K562 (cell line): ENCODE data around the gene MET. TPM values are rescaled to one million over a fixed set of nuclear protein-coding genes. Genes with fewer than 3 reads are reported as not detected.

Experiments
- ATAC-seq: fragments of 200-7000 bp; cut with Tn5 transposase; 3 replicates; pipeline ENCODE4 v1.9.1; 2020; ENCODE audit warnings: moderate library complexity
- BruUV-seq: library from RNA; stranded (reverse); fragments of 400-500 nt; replicated peaks from 2 replicates; lab custom pipeline; 2021; lab: Mats Ljungman, UMichigan
- CTCF ChIA-PET: fragments of 300-600 bp; formaldehyde crosslinking; extraction: SDS; loops from one replicate; lab custom pipeline; 2021; ENCODE audit warnings: low intra/inter-chr PET ratio; lab: Yijun Ruan, JAX
- POLR2A ChIA-PET: fragments of 300-600, 350-650 bp; sonication (Branson Sonifier 250); formaldehyde crosslinking; extraction: SDS; loops from one replicate; lab custom pipeline; 2021; ENCODE audit warnings: antibody characterized with exemption, inconsistent platforms; lab: Yijun Ruan, JAX
- DNase-seq, 4 experiments: peaks; one replicate each; pipeline versions ENCODE4 v3.0.0 to v3.0.0-alpha.2; 2011 to 2018; ENCODE audit warnings: low spot score in 3 of 4, mixed read lengths in 3 of 4; ENCODE audit errors: extremely low read depth in 1 of 4
- FAIRE-seq: peaks from 2 replicates; lab custom pipeline; 2011; peaks lifted over from hg19 to GRCh38; lab: Jason Lieb, UNC
- H2AFZ ChIP-seq: 2 replicates; pipeline ENCODE4 v1.6.0; 2011; ENCODE audit warnings: low read depth, low read length, control low read depth, inconsistent platforms
- H3K27ac ChIP-seq: fragments of 200-600 bp; 3 replicates; pipeline ENCODE4 v1.8.0; 2011; ENCODE audit warnings: low read depth, mild to moderate bottlenecking, control low read depth, inconsistent platforms, low read length, moderate library complexity, mixed read lengths; ENCODE audit errors: extremely low read depth
- H3K27me3 ChIP-seq, 2 experiments: fragments of 300-600 bp in 1 of 2; 2 replicates in 1 of 2; 3 replicates in 1 of 2; pipeline versions ENCODE4 v1.6.0 to v1.8.0; 2011; ENCODE audit warnings: inconsistent platforms in 2 of 2, low read length in 2 of 2, mild to moderate bottlenecking in 1 of 2, mixed read lengths in 1 of 2, moderate library complexity in 1 of 2; ENCODE audit not compliant: control insufficient read depth in 2 of 2, insufficient read depth in 2 of 2
- H3K36me3 ChIP-seq: fragments of 300-600 bp; 3 replicates; pipeline ENCODE4 v1.8.0; 2011; ENCODE audit warnings: mild to moderate bottlenecking, low read length, inconsistent platforms; ENCODE audit not compliant: control insufficient read depth, insufficient read depth
- H3K4me1 ChIP-seq, 2 experiments: fragments of 200-600 bp in 1 of 2; replicated peaks in 1 of 2; 2 replicates in 1 of 2; 3 replicates in 1 of 2; pipeline versions ENCODE4 v1.5.1 to v1.8.0; 2011; ENCODE audit warnings: inconsistent platforms in 2 of 2, low read length in 2 of 2, mild to moderate bottlenecking in 1 of 2, mixed read lengths in 1 of 2, moderate library complexity in 1 of 2; ENCODE audit not compliant: control insufficient read depth in 2 of 2, insufficient read depth in 2 of 2
- H3K4me2 ChIP-seq: 2 replicates; pipeline ENCODE4 v1.6.1; 2011; ENCODE audit warnings: low read length, control low read depth, inconsistent platforms, mixed read lengths; ENCODE audit not compliant: insufficient read depth
- H3K4me3 ChIP-seq: fragments of 200-600 bp; sonication (generic), shearing (Covaris generic); 2 replicates; pipeline ENCODE4 v1.5.1; 2016; ENCODE audit warnings: control low read depth, inconsistent platforms
- H3K79me2 ChIP-seq: fragments of 200-600 bp; 3 replicates; pipeline ENCODE4 v1.8.0; 2011; ENCODE audit warnings: low read length, inconsistent platforms; ENCODE audit not compliant: control insufficient read depth, insufficient read depth
- H3K9ac ChIP-seq, 2 experiments: 2 replicates each; pipeline versions ENCODE4 v1.6.0 to v1.6.1; 2011; ENCODE audit warnings: low read depth in 2 of 2, low read length in 2 of 2, control low read depth in 1 of 2, inconsistent platforms in 1 of 2, mild to moderate bottlenecking in 1 of 2, mixed read lengths in 1 of 2; ENCODE audit not compliant: insufficient read depth in 1 of 2
- H3K9me1 ChIP-seq: one replicate; pipeline ENCODE4 v1.6.0; 2011; ENCODE audit warnings: inconsistent platforms, mild to moderate bottlenecking, low read length, moderate library complexity; ENCODE audit not compliant: control insufficient read depth, insufficient read depth
- H3K9me3 ChIP-seq: replicated peaks from 2 replicates; pipeline ENCODE4 v1.5.1; 2011; ENCODE audit warnings: low read depth, low read length, inconsistent platforms; ENCODE audit not compliant: control insufficient read depth, insufficient read depth
- H4K20me1 ChIP-seq: replicated peaks from 2 replicates; pipeline ENCODE4 v1.6.1; 2011; ENCODE audit warnings: low read length, inconsistent platforms, mixed read lengths; ENCODE audit not compliant: control insufficient read depth, insufficient read depth
- CREBBP ChIP-seq: IDR thresholded peaks from one replicate; pipeline ENCODE4 v1.6.1; 2012; ENCODE audit warnings: low read depth, mild to moderate bottlenecking, control low read depth, inconsistent platforms, low read length
- ETV1 ChIP-seq: fragments of 450-650 bp; conservative IDR thresholded peaks from 2 replicates; pipeline ENCODE4 v1.6.1; 2016; ENCODE audit warnings: missing genetic modification characterization, control low read depth, low read depth, missing compliant biosample characterization
- MXI1 ChIP-seq: IDR thresholded peaks from 2 replicates; pipeline ENCODE4 v1.6.1; 2011; ENCODE audit warnings: low read depth, mild to moderate bottlenecking, improper control_type of control experiment, low read length
- ZNF277 ChIP-seq: fragments of 250-450 bp; sonication (Bioruptor Pico); IDR thresholded peaks from 2 replicates; pipeline ENCODE4 v1.8.0; 2022; ENCODE audit warnings: inconsistent platforms, mild to moderate bottlenecking, moderate library complexity, borderline replicate concordance
- ZNF695 ChIP-seq: fragments of 450-650 bp; formaldehyde crosslinking; IDR thresholded peaks from 2 replicates; pipeline ENCODE4 v1.4.0; 2020; ENCODE audit warnings: mild to moderate bottlenecking, moderate library complexity
- ZNF717 ChIP-seq: fragments of 250-450 bp; sonication (Bioruptor Pico); IDR thresholded peaks from 2 replicates; pipeline ENCODE4 v1.5.0; 2021
- WGBS: fragments of 100-300 bp; shearing (Covaris generic); methylation state at CpG from one replicate; pipeline ENCODE4 v1.1.6; 2016; ENCODE audit warnings: low coverage, mixed read lengths; ENCODE audit not compliant: insufficient coverage; ENCODE audit errors: missing lambda C conversion rate; 5-methylcytosine and 5-hydroxymethylcytosine counted together
- in situ Hi-C: fragments of 300-500 bp; cut with MboI; formaldehyde crosslinking; loops from 4 replicates; pipeline ENCODE4 v1.15.0; 2018; ENCODE audit warnings: inconsistent platforms, mixed read lengths
- intact Hi-C: fragments of 100-400 bp; cut with micrococcal nuclease; formaldehyde crosslinking; loops from 2 replicates; pipeline ENCODE4 v1.14.2; 2022
- polyA plus RNA-seq, 8 experiments: library from polyadenylated mRNA; depleted of rRNA in 4 of 8; stranded (reverse) in 5 of 8; unstranded in 3 of 8; fragments of >200 nt; fragmentation: Nextera tagmentation in 2 of 8; fragmentation: Illumina TruSeq in 1 of 8; extraction: Ambion mirVana in 2 of 8; extraction: Trizol in 1 of 8; gene quantifications; 2 replicates each; pipeline versions ENCODE4 v1.2.1 to v1.2.3, GENCODE V29; 2011 to 2014; ENCODE audit warnings: inconsistent platforms in 1 of 8, missing spikeins in 1 of 8
- total RNA-seq, 7 experiments: library from RNA; depleted of rRNA in 6 of 7; stranded (reverse); fragments of >200 nt in 6 of 7; fragmentation: Illumina TruSeq in 2 of 7; extraction: Trizol in 2 of 7; gene quantifications; 2 replicates each; pipeline versions ENCODE4 v1.2.1 to v1.2.3, GENCODE V29; 2011 to 2021; ENCODE audit warnings: low replicate concordance in 1 of 7
- TF ChIP-seq, protein P1 (sequence below), 2 experiments: fragments of 450-650 bp in 1 of 2; sonication (generic) in 1 of 2; formaldehyde crosslinking; conservative IDR thresholded peaks; 2 replicates each; pipeline versions ENCODE4 v1.4.0 to v1.8.1; 2020 to 2022; ENCODE audit warnings: mild to moderate bottlenecking in 1 of 2, missing genetic modification reagents in 1 of 2

Gene MET
- total and polyA plus RNA-seq, 9 of the 15 experiments (the other 6 are each of a cell fraction or from before 2014, with no cell fraction given) = 0.84 to 2.4 (median 1.1) TPM

- H3K27ac ChIP-seq = no peak overlapping the region
- no peak overlapping the region for H3K9ac ChIP-seq
Measured at GRCh38 chr7:116697761-116698160, 25.8 kb downstream of the MET start.

More at GRCh38 chr7:116697761-116698160, 25.8 kb downstream of the MET start:
- no peaks in the 10 kb centered on the region for H4K20me1 ChIP-seq
- CTCF ChIA-PET = no interaction called here
- no peaks in the 10 kb centered on the region for H3K36me3 ChIP-seq
- no peak overlapping the region for H3K4me2 ChIP-seq
- TF ChIP-seq ETV1 (tag) (no peak), ZNF277 (CRISPR knock-in tag) (no peak), MXI1 (no peak), ZNF695 (CRISPR knock-in tag) (no peak), ZNF717 (CRISPR knock-in tag) (no peak), CREBBP (no peak)
- TF ChIP-seq, protein P1, sequence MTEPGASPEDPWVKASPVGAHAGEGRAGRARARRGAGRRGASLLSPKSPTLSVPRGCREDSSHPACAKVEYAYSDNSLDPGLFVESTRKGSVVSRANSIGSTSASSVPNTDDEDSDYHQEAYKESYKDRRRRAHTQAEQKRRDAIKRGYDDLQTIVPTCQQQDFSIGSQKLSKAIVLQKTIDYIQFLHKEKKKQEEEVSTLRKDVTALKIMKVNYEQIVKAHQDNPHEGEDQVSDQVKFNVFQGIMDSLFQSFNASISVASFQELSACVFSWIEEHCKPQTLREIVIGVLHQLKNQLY (CRISPR knock-in tag; conservative IDR thresholded peaks at IDR 0.05) = no peak
- H2AFZ ChIP-seq = no peak overlapping the region
- WGBS = 0% methylated on average over 1 of the region's 1 CpG
- no TSS peak for BruUV-seq
- FAIRE-seq (no peak), DNase-seq (no peak), ATAC-seq (no peak)
- intact Hi-C loops = no loop called here
- in situ Hi-C loops = no loop called here
- POLR2A ChIA-PET = interaction anchor here (1.8 kb wide), 1 partner anchor 10 kb away, joined by 4 read pairs; no protein-coding TSS in a partner anchor
- H3K9me1 ChIP-seq = no peaks in the 10 kb centered on the region
- H3K4me3 ChIP-seq = no peak overlapping the region
- no peaks in the 10 kb centered on the region for H3K9me3 ChIP-seq
- H3K79me2 ChIP-seq = no peaks in the 10 kb centered on the region
- H3K27me3 ChIP-seq = peaks cover 8 to 12% of the 10 kb centered on the region in 2 experiments; a peak in 3 of 5 replicates
- H3K4me1 ChIP-seq = no peaks in the 10 kb centered on the region
